Measurements from ENCODE around the gene WDTC1.
"Not testable (repeated sequence)": the region's sequence is repeated elsewhere in the genome, so short reads cannot be mapped to it uniquely, and the experiment has no call there.

WDTC1 gene

DNA sequence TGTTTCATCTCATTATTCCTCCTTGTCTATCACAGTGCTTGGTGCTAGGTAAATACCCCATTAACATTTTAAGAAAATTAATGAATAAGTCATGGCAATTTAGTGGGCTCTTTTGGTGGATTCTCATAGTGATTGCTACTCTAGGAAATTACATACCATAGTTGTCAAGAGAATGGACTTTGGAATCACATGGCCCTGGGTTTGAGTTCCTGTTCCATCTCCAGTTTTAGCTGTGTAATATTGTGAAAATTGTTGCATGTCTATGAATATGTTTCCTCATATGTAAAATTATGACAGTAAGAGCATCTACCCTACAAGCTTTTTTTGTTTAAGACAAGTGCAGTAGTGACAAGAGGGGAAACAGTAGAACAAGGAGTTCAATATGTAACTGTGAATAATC, 20.7 kb downstream of the WDTC1 start:
- DNase-seq, result no peak

DNA sequence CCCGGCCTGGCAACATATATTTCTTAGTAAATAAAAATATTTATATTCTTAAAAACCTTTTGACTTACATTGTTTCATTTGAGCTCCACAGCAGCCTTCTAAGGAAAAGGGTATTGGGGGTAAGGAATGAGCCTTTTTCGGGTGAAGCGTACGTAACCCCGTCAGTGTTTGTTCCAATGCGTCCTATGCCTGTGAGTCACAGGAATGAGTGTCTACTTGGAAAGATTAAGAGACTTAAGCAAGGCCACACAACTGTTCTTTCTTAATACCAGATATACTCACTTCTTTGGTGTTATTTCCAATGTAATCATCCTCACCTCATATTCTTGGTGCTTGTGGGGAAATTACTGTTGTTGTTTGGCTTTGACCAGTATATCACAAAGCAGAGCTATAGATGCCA, 22.7 kb downstream of the WDTC1 start:
- DNase-seq, result no peak

DNA sequence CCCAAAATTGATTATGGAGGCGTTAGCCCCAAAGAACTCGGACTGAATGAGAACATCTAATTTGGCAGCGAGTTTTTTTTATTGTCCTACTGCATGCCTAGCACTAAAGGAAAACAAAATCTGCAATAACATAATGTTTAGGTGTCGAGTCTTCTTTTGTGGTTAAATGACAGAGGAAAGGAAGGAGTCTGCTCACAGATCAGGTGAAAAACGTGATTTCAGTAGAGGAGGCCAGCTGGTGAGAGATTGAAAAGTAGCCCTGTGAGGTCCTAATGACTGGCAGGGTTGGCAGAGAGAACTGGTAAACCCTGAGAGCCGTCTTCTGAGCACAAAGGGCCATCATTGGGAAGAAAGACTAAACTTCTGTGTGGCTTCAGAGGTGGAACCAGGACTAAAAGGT, 24.2 kb downstream of the WDTC1 start:
- DNase-seq, result no peak

DNA sequence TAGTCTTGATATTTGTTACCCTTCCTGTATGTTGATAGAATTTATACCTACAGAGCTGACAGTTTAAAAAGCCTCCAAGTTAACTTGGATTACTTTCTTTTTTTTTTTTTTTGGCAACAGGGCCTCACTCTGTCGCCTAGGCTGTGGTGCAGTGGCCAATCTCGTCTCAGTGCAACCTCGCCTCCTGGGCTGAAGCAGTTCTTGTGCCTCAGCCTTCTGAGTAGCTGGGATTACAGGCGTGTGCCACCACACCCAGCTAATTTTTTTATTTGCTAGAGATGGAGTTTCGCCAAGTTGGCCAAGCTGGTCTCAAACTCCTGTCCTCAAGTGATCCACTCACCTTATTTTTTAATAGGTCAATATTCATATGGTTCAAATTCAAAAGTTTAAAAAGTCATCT, 32.7 kb downstream of the WDTC1 start:
- no peak for DNase-seq

DNA sequence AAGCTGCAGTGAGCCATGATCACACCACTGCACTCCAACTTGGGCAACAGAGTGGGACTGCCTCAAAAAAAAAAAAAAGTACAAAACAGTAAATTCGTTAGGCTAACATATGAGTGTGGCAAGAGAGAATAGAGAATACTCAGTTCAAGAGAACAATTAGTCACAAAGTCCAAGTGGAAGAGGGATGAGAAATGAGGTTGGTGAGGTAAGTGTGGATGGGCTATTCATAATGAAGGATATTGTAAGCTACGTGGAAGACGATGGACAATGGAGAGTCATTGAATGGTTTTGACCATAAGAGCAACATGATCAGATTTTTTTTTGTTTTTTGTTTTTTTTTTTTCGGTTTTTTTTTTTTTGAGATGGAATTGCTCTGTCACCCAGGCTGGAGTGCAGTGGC, 34.8 kb downstream of the WDTC1 start:
- no peak for DNase-seq

DNA sequence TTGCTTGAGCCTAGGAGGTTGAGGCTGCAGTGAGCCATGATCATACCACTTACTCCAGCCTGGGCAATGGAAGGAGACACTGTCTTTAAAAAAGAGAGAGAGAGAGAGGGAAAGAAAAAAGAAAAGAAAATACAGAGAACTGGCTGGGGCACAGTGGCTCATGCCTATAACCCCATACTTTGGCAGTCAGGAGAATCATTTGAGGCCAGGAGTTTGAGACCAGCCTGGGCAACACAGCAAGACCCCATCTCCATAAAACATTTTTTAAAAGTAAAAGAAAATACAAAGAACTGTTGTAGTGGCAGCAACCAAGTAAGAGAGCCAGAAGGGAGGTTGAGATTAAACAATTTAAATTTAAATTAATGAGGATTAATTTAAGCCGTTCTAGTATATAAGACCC, 39.8 kb downstream of the WDTC1 start:
- no peak for DNase-seq

DNA sequence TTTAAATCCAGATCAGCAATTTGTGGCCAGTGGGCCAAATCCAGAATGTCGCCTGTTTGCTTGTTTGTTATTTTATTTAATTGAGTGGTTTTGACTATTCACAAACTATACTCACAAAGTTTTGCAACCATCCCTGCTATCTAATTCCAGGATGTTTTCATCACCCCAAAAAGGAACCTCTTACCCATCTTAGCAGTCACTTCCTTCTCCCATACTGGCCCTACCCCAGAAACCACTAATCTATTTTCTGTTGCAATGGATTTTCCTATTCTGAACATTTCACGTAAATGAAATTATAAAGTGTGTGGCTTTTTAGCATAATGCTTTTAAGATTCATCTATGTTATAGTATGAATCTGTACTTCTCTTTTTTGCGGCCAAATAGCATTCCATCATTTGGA, 41.3 kb downstream of the WDTC1 start:
- DNase-seq, result no peak

DNA sequence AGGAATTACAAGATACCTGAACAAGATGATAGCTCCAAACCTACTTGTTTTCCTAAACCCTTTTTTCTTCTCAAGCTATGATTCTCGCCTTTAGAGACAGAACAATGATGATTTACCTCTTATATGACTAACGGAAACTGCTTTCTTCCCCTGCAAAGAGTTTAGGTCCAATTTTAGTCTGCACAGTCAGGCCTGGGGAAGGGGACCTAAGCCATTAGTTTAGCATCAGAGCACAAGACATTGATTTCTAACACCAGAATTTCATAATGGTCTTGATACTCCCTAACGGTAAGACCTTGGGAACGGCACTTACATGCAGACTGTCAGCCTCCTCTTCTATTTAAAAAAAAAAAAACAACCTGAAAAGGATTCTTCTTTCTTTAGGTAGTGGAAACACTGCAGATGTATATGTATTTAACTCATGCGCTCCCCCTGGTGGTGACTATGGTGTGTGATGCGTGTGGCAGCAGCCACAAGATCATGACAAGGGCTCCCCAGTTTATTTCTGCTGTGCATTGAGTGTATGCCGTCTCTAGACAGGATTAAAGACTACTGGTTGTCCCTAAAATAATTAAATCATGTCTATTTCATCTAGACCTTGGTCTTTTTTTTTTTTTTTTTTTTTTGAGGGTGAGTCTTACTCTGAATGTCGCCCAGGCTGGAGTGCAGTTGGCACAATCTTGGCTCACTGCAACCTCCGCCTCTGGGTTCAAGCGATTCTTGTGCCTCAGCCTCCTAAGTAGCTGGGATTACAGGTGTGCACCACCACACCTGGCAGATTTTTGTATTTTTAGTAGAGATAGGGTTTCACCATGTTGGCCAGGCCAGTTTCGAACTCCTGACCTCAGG, 50.2 kb downstream of the WDTC1 start:
- peak; percentile 74 for DNase-seq

DNA sequence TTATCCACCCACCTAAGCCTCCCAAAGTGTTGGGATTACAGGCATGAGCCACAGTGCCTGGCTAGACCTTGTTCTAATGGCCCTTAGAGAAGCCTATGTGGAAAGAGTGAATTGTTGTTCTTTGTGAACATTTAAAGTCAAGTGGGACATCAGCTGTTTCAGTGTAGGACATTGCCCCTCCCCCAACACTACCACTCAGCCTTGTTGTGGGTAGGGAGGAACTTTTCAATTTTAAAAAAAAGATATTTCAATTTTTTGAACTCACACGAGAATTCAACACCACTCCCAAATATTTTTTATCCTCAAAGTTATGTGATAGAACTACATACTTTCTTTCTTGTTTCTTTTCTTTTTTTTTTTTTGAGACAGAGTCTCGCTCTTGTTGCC, 50.8 kb downstream of the WDTC1 start:
- DNase-seq, result no peak

DNA sequence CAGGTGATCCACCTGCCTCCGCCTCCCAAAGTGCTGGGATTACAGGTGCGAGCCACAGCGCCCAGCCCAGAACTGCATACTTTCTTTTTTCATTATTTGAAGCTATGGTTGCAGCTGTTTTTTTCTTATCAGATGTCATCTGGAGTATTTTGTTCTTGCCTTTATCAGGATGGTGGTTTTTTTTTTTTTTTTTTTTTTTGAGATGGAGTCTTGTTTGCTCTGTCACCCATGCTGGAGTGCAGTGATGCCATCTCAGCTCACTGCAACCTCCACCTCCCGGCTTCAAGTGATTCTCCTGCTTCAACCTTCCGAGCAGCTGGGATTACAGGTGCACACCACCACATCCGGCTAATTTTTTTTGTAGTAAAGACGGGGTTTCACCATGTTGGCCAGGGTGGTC, 51.4 kb downstream of the WDTC1 start:
- not testable (repeated sequence) for DNase-seq

DNA sequence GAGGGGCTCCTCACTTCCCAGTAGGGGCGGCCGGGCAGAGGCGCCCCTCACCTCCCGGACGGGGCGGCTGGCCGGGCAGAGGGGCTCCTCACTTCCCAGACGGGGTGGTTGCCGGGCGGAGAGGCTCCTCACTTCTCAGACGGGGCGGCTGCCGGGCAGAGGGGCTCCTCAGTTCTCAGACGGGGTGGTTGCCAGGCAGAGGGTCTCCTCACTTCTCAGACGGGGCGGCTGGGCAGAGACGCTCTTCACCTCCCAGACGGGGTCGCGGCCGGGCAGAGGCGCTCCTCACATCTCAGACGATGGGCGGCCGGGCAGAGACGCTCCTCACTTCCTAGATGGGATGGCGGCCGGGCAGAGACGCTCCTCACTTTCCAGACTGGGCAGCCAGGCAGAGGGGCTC, 54.7 kb downstream of the WDTC1 start:
- DNase-seq, result not testable (repeated sequence)

DNA sequence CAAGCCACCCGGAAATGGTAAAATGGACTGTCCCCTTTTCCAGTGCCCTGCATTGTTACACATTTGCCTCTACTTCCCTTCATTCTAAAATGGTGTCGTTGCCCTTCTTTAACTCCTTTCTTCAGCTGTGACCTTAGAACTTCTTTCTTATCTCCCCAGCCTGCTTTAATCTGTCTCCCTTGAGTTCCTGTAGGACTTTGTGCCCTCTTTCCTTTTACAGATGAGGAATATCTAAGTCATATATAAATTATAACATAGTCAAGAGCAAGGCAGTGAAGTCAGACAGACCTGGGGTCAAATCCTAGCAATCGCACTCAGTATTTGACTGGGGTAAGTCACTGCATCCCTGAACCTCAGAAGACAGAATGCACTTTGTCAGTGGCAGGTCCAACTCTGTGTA, 56.1 kb downstream of the WDTC1 start:
- DNase-seq, result no peak

DNA sequence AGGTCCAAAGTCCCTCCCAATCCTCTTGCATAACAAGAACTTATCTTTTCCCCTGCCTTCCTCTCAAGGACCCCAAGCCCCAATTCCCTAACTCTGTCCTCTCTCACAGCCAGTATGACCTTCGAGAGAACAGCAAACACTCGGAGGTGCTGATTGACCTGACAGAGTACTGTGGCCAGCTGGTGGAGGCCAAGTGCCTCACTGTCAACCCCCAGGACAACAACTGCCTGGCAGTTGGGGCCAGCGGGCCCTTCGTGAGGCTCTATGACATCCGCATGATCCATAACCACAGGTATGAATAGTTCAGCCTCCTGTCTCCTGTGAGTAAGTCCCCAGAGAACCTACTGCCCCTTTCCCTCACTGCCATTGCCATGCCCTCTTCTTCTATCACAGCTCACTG, 57.7 kb downstream of the WDTC1 start:
- DNase-seq, result no peak

DNA sequence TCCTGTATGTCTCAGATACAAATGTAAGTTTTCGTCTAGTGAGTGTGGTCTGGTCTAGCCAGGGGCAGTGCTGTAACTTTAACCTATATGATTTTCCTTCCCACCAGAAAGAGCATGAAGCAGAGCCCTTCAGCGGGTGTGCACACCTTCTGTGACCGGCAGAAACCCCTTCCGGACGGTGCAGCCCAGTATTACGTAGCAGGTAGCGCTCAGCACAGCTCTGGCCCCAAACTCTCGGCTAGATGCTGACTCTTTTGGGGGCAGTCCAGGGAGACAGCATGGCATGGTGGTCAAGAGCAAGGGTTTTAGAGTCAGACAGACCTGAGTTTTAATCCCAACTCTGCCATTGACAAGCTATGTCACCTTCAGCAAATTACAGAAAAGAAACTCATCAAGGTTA, 59.5 kb downstream of the WDTC1 start:
- DNase-seq, result no peak

DNA sequence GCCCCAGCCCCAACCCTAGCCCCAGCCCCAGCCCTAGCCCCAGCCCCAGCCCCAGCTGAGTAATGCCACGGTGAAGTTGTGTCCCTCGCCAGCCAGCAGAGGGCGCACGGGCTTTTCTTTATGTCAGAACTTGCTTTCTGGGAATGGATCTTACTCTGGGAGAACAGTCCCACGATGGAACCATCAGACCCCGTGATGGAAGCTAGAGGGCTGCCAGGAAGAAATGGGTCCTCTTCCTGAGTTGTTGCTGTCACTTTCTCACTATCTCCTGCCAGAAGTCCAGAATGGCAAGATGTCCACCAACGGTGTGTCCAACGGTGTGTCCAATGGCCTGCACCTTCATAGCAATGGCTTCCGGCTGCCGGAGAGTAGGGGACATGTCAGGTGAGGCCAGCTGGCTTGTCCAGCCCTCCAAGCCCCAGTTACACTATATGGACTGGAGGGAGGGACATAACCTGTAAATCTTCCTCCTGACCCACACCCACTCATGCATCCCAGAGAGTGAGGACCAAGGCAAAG, 62.4 kb downstream of the WDTC1 start:
- peak; percentile 48 for DNase-seq

DNA sequence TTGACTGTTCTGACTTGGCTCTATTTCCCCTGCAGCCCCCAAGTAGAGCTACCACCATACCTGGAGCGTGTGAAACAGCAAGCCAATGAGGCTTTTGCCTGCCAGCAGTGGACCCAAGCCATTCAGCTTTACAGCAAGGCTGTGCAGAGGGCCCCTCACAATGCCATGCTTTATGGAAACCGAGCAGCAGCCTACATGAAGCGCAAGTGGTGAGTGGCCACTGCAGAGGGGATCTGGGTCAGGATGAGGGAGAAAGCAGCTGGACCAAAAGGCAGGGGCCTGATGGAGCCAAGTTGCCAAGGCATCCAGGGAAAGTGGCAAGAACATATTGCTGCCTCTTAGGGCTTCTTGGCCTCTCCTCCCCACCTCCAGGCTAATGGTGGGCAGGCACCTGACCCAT, 63.5 kb downstream of the WDTC1 start:
- no peak for DNase-seq

DNA sequence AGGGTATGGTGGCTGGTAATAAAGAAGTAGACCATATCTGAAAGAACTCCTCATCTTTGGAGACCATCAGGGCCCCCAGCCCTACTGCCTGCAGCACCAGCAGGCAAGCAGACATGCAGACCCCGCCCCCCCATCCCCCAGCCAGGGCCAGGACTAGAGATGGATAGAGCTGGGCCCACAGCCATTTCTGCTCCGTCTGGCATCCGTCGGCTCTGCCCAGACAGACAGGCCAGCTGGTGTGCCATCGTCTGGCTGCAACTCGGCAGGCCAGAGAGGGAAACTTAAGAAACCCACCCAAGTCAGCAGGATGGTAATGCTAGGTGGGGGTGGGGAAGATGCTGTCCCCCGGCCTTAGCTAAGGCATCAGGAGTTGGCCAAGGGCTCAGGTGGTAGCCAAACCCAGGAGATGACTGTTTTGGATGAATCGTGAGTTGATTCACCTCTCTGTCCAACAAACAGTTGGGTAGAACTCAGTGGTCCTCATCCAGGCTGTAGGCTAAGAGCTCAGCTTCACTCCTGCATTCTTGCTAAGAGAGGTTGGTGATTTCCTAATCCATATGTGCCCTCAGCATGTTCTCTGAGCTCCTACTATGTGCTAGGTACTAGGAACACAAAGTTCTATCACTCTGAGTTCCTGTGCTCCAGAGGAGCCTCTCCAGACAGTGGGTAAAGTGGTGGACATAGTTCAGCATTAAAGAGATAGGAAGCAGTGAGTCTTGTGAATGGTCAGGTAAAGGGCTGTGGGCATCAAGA, 64.4 kb downstream of the WDTC1 start:
- DNase-seq, result no peak

DNA sequence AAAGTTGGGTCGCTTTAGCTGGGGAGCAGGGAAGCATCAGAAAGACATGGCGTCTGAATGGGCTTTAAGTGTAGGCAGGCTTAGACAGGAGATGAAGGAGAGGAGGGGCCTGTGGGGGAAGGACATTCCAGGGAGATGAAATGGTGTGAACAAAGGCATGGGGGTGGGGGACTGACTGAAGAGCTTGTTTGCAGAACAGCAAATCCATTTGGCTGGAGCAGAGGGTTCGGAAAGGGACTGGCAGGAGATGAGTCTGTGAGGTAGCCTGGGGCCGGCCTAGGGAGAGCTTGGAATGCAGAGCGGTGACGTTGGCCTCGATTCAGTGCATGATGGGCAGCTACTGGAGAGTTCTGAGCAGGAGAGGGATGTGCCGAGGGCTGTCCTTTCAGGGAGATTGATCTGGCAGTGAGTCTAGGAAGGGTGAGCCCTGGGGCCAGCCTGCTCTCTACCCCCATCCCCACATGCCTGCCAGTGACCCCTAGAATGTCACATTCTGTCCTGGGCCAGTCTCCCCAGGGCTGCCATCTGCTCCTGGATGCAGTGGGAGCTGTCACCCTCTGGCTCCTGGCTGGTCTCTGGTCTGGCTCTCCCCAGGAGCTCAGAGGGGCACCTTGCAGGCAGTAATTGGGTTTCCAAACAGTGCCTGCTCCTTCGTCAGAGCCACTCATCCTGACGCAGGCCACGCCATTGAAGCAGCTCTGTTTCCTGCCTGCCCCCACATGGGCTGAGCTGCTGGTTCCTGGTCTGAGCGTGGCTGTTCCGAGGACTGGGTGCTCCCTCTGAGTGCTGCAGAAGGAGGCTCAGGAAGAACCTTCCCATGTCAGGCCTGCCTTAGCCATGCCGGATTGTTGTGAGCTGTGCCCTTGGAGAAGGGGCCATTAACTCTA, 65.2 kb downstream of the WDTC1 start:
- peak; percentile 19 for DNase-seq

DNA sequence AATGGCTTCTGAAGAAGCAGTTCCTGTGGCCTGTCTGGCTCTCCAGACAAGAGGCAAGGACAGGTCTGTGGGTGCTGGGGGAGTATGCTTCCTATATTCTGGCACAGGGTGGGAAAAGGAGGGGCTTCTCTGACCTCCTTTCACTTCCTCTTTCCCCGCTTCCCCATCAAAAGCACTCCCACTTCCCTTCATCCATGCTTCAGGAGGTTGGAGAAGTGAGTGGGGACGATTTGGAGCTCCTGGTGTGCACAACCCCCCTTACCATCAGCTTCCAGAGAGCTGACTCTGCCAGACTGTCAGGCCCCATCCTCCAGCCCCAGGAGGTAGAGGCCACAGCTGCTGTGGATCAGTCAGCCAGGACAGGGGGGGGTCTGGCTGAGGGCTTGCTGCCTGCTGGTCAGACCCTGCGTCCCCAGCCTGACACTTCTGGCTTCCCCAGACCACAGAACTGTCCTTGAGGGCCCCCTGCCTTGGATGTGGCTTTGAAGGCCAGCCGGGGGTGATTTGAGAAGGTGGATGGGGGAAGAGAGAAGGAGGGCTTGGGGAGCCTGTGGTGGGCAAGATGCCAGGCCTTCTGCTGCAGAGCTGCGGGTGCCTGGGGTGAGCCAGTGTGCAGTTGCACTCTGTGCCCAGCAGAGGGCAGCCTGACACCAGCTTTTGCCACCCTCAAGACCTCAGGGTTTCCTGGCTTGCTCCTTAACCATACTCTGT, 66.1 kb downstream of the WDTC1 start:
- peak; percentile 90 for DNase-seq

DNA sequence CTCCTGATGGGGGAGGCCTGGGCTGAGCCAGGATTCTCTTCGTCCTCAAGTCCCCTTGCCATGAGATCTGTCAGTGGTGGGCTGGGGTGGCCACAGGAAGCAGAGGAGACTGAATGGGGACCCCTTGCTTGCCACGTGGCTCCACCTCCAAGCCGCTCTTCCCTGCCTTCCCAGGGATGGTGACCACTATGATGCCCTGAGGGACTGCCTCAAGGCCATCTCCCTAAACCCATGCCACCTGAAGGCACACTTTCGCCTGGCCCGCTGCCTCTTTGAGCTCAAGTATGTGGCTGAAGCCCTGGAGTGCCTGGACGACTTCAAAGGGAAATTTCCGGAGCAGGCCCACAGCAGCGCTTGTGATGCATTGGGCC, 66.6 kb downstream of the WDTC1 start:
- peak; percentile 72 for DNase-seq

DNA sequence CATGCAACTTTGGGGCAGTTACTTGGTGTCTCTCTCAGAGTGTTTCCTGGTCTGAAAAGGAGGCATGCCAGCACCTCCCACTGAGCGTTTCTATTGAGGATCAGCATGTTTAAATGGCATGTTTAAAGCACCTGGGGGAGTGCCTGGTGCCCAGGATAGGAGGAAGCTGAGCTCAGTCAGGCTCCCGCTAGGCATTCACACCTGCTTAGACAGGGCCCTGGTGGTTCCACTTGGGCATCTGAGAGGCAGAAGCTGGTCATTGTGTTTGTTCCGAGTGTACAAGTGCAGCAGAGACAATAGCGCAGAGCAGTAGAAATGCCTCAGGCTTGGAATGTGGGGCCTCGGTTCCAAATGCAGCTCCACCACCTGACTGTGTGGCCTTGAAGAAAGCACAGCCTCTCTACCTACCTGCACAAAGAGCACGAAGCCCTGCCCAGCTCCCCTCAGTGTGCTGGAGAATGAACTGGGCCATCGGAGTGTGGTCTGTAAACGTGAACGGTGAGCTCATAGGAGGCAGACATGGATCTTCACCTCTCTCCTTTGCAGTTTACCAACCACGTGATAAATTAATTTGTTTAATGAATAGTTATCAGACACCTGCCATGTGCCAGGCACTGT, 67.3 kb downstream of the WDTC1 start:
- peak; percentile 96 for DNase-seq

DNA sequence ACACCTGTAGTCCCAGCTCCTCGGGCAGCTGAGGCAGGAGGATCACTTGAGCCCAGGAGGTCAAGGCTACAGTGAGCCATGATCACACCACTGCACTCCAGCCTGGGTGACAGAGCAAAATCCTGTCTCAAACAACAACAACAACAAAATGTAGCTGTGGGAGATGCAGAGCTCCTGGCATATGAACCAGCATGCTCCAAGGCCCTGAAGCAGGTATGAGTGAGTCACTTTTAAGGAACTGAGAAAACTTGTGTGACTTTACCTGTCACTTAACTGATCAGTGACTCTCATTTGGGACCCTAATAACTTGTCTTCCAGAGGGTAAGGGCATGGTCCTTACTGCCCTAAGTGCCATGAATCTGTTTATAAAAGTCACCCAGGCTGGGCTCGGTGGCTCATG, 68.2 kb downstream of the WDTC1 start:
- DNase-seq, result no peak

Measured in NCI-H345 (cell line).